Activated CD4-positive, alpha-beta T cell treated with anti-CD3 and anti-CD28 coated beads for 36 hours (primary cell): ENCODE results near the gene MROH7. TPM values are rescaled to one million over a fixed set of nuclear protein-coding genes. Genes with fewer than 3 reads are reported as not detected.

Experiments
- ATAC-seq: fragments of 200-7000 bp; cut with Tn5 transposase; one replicate; pipeline ENCODE4 v1.10.0; 2021; ENCODE audit warnings: mild to moderate bottlenecking, moderate library complexity
- CTCF ChIA-PET: fragments of 350-600 bp; sonication (Branson Sonifier 250); formaldehyde crosslinking; loops from one replicate; lab custom pipeline; 2021; ENCODE audit warnings: antibody characterized with exemption; lab: Charles Lee
- POLR2A ChIA-PET: fragments of 350-600 bp; sonication (Branson Sonifier 250); formaldehyde crosslinking; loops from one replicate; lab custom pipeline; 2021; ENCODE audit warnings: antibody characterized with exemption, inconsistent platforms; lab: Charles Lee
- DNase-seq: peaks from one replicate; pipeline ENCODE4 v3.0.0-alpha.2; 2020
- H3K27ac Mint-ChIP-seq: one replicate; pipeline ENCODE4 v1.8.0; 2021; ENCODE audit warnings: mixed read lengths
- H3K27me3 Mint-ChIP-seq: one replicate; pipeline ENCODE4 v1.8.0; 2021; ENCODE audit warnings: mixed read lengths
- H3K36me3 Mint-ChIP-seq: one replicate; pipeline ENCODE4 v1.8.0; 2021; ENCODE audit warnings: low read depth, mixed read lengths
- H3K4me1 Mint-ChIP-seq: one replicate; pipeline ENCODE4 v1.8.0; 2021; ENCODE audit warnings: mixed read lengths
- H3K4me3 Mint-ChIP-seq: one replicate; pipeline ENCODE4 v1.8.0; 2021; ENCODE audit warnings: mild to moderate bottlenecking, moderate library complexity, mixed read lengths
- H3K9me3 Mint-ChIP-seq: one replicate; pipeline ENCODE4 v1.8.0; 2021; ENCODE audit warnings: low read depth, mixed read lengths
- intact Hi-C, 2 experiments: fragments of 100-400 bp; cut with DNase I in 1 of 2; cut with micrococcal nuclease in 1 of 2; formaldehyde crosslinking; loops; one replicate each; pipeline versions ENCODE4 v1.14.2 to v1.15.1; 2022 to 2024; cut with DNase I, micrococcal nuclease
- total RNA-seq, 2 experiments: library from RNA; stranded (reverse); gene quantifications; one replicate each; pipeline ENCODE4 v1.2.3, GENCODE V29; 2021

MROH7 gene
- total RNA-seq, 2 experiments from 2014 or later, result 0.16 to 0.25 TPM

GRCh38 chr1:54706419-54706818 is 64.8 kb downstream of the MROH7 start:
- POLR2A ChIA-PET, result no interaction called here
- CTCF ChIA-PET, result no interaction called here
- H3K9me3 Mint-ChIP-seq, result no peaks in the 10 kb centered on the region
- intact Hi-C loops, result no loop called here
- no peaks in the 10 kb centered on the region for H3K36me3 Mint-ChIP-seq
- H3K27ac Mint-ChIP-seq, result no peak overlapping the region
- ATAC-seq (no peak), DNase-seq (no peak)
- peaks cover 2% of the 10 kb centered on the region for H3K27me3 Mint-ChIP-seq
- no peaks in the 10 kb centered on the region for H3K4me1 Mint-ChIP-seq
- no peak overlapping the region for H3K4me3 Mint-ChIP-seq

GRCh38 chr1:54708385-54708784 is 66.8 kb downstream of the MROH7 start:
- ChIA-PET POLR2A (no interaction called here), CTCF (no interaction called here)
- ATAC-seq, result no peak
- H3K9me3 Mint-ChIP-seq, result no peaks in the 10 kb centered on the region
- no peaks in the 10 kb centered on the region for H3K4me1 Mint-ChIP-seq
- intact Hi-C loops, result no loop called here
- H3K4me3 Mint-ChIP-seq, result no peak overlapping the region
- H3K36me3 Mint-ChIP-seq, result no peaks in the 10 kb centered on the region
- peaks cover 2% of the 10 kb centered on the region for H3K27me3 Mint-ChIP-seq
- DNase-seq, result no peak
- H3K27ac Mint-ChIP-seq, result no peak overlapping the region

GRCh38 chr1:54709547-54710292 is 68.1 kb downstream of the MROH7 start:
- Mint-ChIP-seq H3K36me3 (no peaks in the 10 kb centered on the region), H3K27me3 (peaks cover 2% of the 10 kb centered on the region), H3K9me3 (no peaks in the 10 kb centered on the region), H3K4me1 (no peaks in the 10 kb centered on the region), H3K27ac (no peak overlapping the region), H3K4me3 (no peak overlapping the region)
- CTCF ChIA-PET, result interaction anchor here (0.5 kb wide), 1 partner anchor 381 kb away, joined by 3 read pairs; no protein-coding TSS in a partner anchor
- DNase-seq (no peak), ATAC-seq (no peak)
- POLR2A ChIA-PET, result no interaction called here
- intact Hi-C loops, result loop anchor here in 1 of 2 experiments (10.0 kb wide), 1 partner anchor 505 kb away; the partner anchor contains the start of gene USP24

GRCh38 chr1:54710434-54710833 is 68.8 kb downstream of the MROH7 start:
- Mint-ChIP-seq H3K27me3 (peaks cover 2% of the 10 kb centered on the region), H3K4me1 (peaks cover 5% of the 10 kb centered on the region), H3K36me3 (no peaks in the 10 kb centered on the region), H3K27ac (no peak overlapping the region), H3K4me3 (no peak overlapping the region), H3K9me3 (no peaks in the 10 kb centered on the region)
- no peak for ATAC-seq
- POLR2A ChIA-PET, result no interaction called here
- no peak for DNase-seq
- intact Hi-C loops, result loop anchor here in 1 of 2 experiments (10.0 kb wide), 1 partner anchor 504 kb away; the partner anchor contains the start of gene USP24
- CTCF ChIA-PET, result interaction anchor here (0.5 kb wide), 1 partner anchor 381 kb away, joined by 3 read pairs; no protein-coding TSS in a partner anchor

GRCh38 chr1:54710841-54711240 is 69.3 kb downstream of the MROH7 start:
- Mint-ChIP-seq H3K4me3 (no peak overlapping the region), H3K27ac (no peak overlapping the region), H3K9me3 (no peaks in the 10 kb centered on the region), H3K36me3 (no peaks in the 10 kb centered on the region), H3K4me1 (peaks cover 6% of the 10 kb centered on the region), H3K27me3 (peaks cover 2% of the 10 kb centered on the region)
- POLR2A ChIA-PET, result no interaction called here
- ATAC-seq (no peak), DNase-seq (no peak)
- intact Hi-C loops, result loop anchor here in 1 of 2 experiments (10.0 kb wide), 1 partner anchor 504 kb away; the partner anchor contains the start of gene USP24
- CTCF ChIA-PET, result no interaction called here

- H3K36me3 Mint-ChIP-seq, result peaks cover 4% of the 10 kb centered on the region
- no peak overlapping the region for H3K27ac Mint-ChIP-seq
- H3K4me3 Mint-ChIP-seq, result no peak overlapping the region
- H3K27me3 Mint-ChIP-seq, result peaks cover 2% of the 10 kb centered on the region
- H3K9me3 Mint-ChIP-seq, result no peaks in the 10 kb centered on the region
- intact Hi-C loops, result loop anchor here in 1 of 2 experiments (10.0 kb wide), 1 partner anchor 503 kb away; the partner anchor contains the start of gene USP24
- POLR2A ChIA-PET, result no interaction called here
- DNase-seq (no peak), ATAC-seq (no peak)
- H3K4me1 Mint-ChIP-seq, result peaks cover 10% of the 10 kb centered on the region
- CTCF ChIA-PET, result no interaction called here
Measured at GRCh38 chr1:54711536-54711935, 70.0 kb downstream of the MROH7 start.

GRCh38 chr1:54714881-54715492 is 73.4 kb downstream of the MROH7 start:
- Mint-ChIP-seq H3K27me3 (no peaks in the 10 kb centered on the region), H3K4me3 (peak overlapping the region; percentile 85), H3K27ac (peak overlapping the region; percentile 44), H3K4me1 (peaks cover 29% of the 10 kb centered on the region), H3K9me3 (no peaks in the 10 kb centered on the region), H3K36me3 (peaks cover 29% of the 10 kb centered on the region)
- ATAC-seq (no peak), DNase-seq (no peak)
- ChIA-PET CTCF (interaction anchor here (0.7 to 2.7 kb wide), 6 partner anchors 11 to 1229 kb away, joined by 3 to 8 read pairs (median 4); partner anchors contain the start of gene TTC22), POLR2A (no interaction called here)
- intact Hi-C loops, result loop anchor here (1.0 to 10.0 kb wide), 7 partner anchors 49 to 662 kb away; partner anchors contain the start of genes TCEANC2 (in 2 of the 2), TMEM59 (in 2 of the 2), CYB5RL (in 1 of the 2) and DHCR24 (in 1 of the 2)

- peak; percentile 92 for ATAC-seq
- Mint-ChIP-seq H3K27ac (peak within 1 kb of the TSS; percentile 92), H3K4me1 (peaks cover 29% of the 10 kb centered on the region), H3K36me3 (peaks cover 29% of the 10 kb centered on the region), H3K27me3 (no peaks in the 10 kb centered on the region), H3K4me3 (peak within 1 kb of the TSS; percentile 85), H3K9me3 (no peaks in the 10 kb centered on the region)
- ChIA-PET POLR2A (interaction anchor here (0.6 to 1.3 kb wide), 7 partner anchors 17 to 1484 kb away, joined by 3 to 4 read pairs (median 3); partner anchors contain the start of gene TTC22), CTCF (interaction anchor here (0.8 to 2.7 kb wide), 10 partner anchors 10 to 306 kb away, joined by 3 to 8 read pairs (median 4); partner anchors contain the start of gene TTC22)
- DNase-seq, result peak; percentile 91
- intact Hi-C loops, result loop anchor here (1.0 to 10.0 kb wide), 15 partner anchors 43 to 1387 kb away; partner anchors contain the start of genes PARS2 (in 2 of the 2), TCEANC2 (in 2 of the 2), TMEM59 (in 2 of the 2) and CYB5RL (in 1 of the 2)
Measured at GRCh38 chr1:54715493-54716298, 74.1 kb downstream of the MROH7 start, which contains the start of gene TTC4. Gene TTC4, plus strand, starts transcription at chr1:54715861. Its CDS starts 48 bp downstream, at chr1:54715909.

- Mint-ChIP-seq H3K36me3 (peaks cover 33% of the 10 kb centered on the region), H3K4me1 (peaks cover 29% of the 10 kb centered on the region), H3K27ac (peak overlapping the region; percentile 92), H3K9me3 (no peaks in the 10 kb centered on the region), H3K4me3 (peak overlapping the region; percentile 85), H3K27me3 (no peaks in the 10 kb centered on the region)
- DNase-seq (peak; percentile 39), ATAC-seq (peak; percentile 52)
- ChIA-PET POLR2A (interaction anchor here (0.8 to 1.3 kb wide), 6 partner anchors 16 to 662 kb away, joined by 3 to 4 read pairs (median 3); partner anchors contain the start of gene TTC22), CTCF (interaction anchor here (0.5 to 2.7 kb wide), 10 partner anchors 9 to 305 kb away, joined by 3 to 8 read pairs (median 4); a partner anchor contains a TSS)
- intact Hi-C loops, result loop anchor here (1.0 to 10.0 kb wide), 10 partner anchors 44 to 1388 kb away; partner anchors contain the start of genes LRP8 (in 1 of the 2), LRRC42 (in 1 of the 2), NDC1 (in 1 of the 2) and PARS2 (in 1 of the 2)
Measured at GRCh38 chr1:54716299-54717047, 74.9 kb downstream of the MROH7 start.

GRCh38 chr1:54721719-54722118 is 80.1 kb downstream of the MROH7 start:
- CTCF ChIA-PET, result interaction anchor here (1.1 kb wide), 1 partner anchor 44 kb away, joined by 6 read pairs; no protein-coding TSS in a partner anchor
- no peak for ATAC-seq
- no peaks in the 10 kb centered on the region for H3K27me3 Mint-ChIP-seq

More at GRCh38 chr1:54721719-54722118, 80.1 kb downstream of the MROH7 start:
- H3K9me3 Mint-ChIP-seq, result no peaks in the 10 kb centered on the region
- H3K27ac Mint-ChIP-seq, result no peak overlapping the region
- no peak overlapping the region for H3K4me3 Mint-ChIP-seq
- POLR2A ChIA-PET, result no interaction called here
- DNase-seq, result no peak
- peaks cover 17% of the 10 kb centered on the region for H3K4me1 Mint-ChIP-seq
- H3K36me3 Mint-ChIP-seq, result peaks cover 72% of the 10 kb centered on the region
- intact Hi-C loops, result no loop called here
